MCF 10A (cell line): Measurements from ENCODE around the gene HPCAL4. TPM values are rescaled to one million over a fixed set of nuclear protein-coding genes. Genes with fewer than 3 reads are reported as not detected.

ENCODE experiments used
- BruUV-seq: library from RNA; stranded (reverse); fragments of 400-500 nt; replicated peaks from 2 replicates; lab custom pipeline; 2021; lab: Mats Ljungman, UMichigan
- CTCF ChIA-PET: fragments of 300-600 bp; sonication (Branson Sonifier 250); formaldehyde crosslinking; extraction: SDS; loops from one replicate; lab custom pipeline; 2021; ENCODE audit warnings: antibody characterized with exemption, inconsistent platforms; lab: Yijun Ruan, JAX
- POLR2A ChIA-PET: fragments of 300-600, 350-650 bp; sonication (Branson Sonifier 250); formaldehyde crosslinking; extraction: SDS; loops from one replicate; lab custom pipeline; 2020; ENCODE audit warnings: antibody characterized with exemption, inconsistent platforms; lab: Yijun Ruan, JAX
- DNase-seq: peaks from one replicate; pipeline ENCODE4 v3.0.0-alpha.2; 2018; ENCODE audit not compliant: unreplicated experiment
- H3K27ac Mint-ChIP-seq: one replicate; pipeline ENCODE4 v1.8.0; 2022; ENCODE audit warnings: mild to moderate bottlenecking, low read depth, mixed read lengths; ENCODE audit not compliant: unreplicated experiment
- H3K27me3 Mint-ChIP-seq: one replicate; pipeline ENCODE4 v1.8.0; 2022; ENCODE audit warnings: mixed read lengths; ENCODE audit not compliant: insufficient read depth, unreplicated experiment
- H3K36me3 Mint-ChIP-seq: one replicate; pipeline ENCODE4 v1.8.0; 2022; ENCODE audit warnings: mild to moderate bottlenecking, moderate library complexity, mixed read lengths; ENCODE audit not compliant: insufficient read depth, unreplicated experiment
- H3K4me1 Mint-ChIP-seq: one replicate; pipeline ENCODE4 v1.8.0; 2022; ENCODE audit warnings: mixed read lengths; ENCODE audit not compliant: insufficient read depth, unreplicated experiment
- H3K4me3 Mint-ChIP-seq: one replicate; pipeline ENCODE4 v1.8.0; 2022; ENCODE audit warnings: mild to moderate bottlenecking, moderate library complexity, mixed read lengths; ENCODE audit not compliant: unreplicated experiment
- H3K9me3 Mint-ChIP-seq: one replicate; pipeline ENCODE4 v1.8.0; 2022; ENCODE audit warnings: mixed read lengths; ENCODE audit not compliant: unreplicated experiment
- intact Hi-C: fragments of 100-400 bp; cut with micrococcal nuclease; formaldehyde crosslinking; loops from 2 replicates; pipeline ENCODE4 v1.14.1; 2022
- total RNA-seq: library from RNA; stranded (reverse); gene quantifications from 2 replicates; pipeline ENCODE4 v1.2.3, GENCODE V29; 2022
- TF ChIP-seq, protein P1 (sequence below): fragments of 200-600 bp; IDR thresholded peaks from one replicate; pipeline ENCODE4 v1.8.0; 2022; ENCODE audit warnings: antibody characterized with exemption, mild to moderate bottlenecking; ENCODE audit not compliant: unreplicated experiment

Gene HPCAL4
- total RNA-seq, 1 experiment from 2014 or later: not detected

DNA sequence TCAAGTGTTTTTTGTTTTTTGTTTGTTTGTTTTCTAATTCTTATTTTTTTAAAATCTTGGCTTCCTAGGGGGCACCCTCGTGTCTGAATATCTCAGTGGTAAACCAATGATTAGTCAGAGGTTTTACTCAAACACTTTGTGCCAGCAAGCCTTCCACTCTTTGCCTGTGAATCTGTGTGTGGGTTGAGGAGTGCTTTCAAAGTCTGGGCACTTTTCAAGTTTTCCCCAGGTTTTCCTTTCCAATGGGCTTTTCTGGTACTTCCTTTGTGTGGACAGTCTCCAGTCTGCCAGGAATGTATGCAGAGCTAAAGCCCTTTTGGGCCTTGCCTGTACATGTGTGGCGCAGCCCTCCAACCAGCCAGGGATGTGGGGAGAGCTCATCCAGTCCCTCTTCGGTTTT is 37.8 kb upstream of the HPCAL4 start:
- TF ChIP-seq, protein P1, sequence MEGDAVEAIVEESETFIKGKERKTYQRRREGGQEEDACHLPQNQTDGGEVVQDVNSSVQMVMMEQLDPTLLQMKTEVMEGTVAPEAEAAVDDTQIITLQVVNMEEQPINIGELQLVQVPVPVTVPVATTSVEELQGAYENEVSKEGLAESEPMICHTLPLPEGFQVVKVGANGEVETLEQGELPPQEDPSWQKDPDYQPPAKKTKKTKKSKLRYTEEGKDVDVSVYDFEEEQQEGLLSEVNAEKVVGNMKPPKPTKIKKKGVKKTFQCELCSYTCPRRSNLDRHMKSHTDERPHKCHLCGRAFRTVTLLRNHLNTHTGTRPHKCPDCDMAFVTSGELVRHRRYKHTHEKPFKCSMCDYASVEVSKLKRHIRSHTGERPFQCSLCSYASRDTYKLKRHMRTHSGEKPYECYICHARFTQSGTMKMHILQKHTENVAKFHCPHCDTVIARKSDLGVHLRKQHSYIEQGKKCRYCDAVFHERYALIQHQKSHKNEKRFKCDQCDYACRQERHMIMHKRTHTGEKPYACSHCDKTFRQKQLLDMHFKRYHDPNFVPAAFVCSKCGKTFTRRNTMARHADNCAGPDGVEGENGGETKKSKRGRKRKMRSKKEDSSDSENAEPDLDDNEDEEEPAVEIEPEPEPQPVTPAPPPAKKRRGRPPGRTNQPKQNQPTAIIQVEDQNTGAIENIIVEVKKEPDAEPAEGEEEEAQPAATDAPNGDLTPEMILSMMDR: no peak
- Mint-ChIP-seq H3K4me3 (no peak overlapping the region), H3K36me3 (no peaks in the 10 kb centered on the region), H3K4me1 (peaks cover 8% of the 10 kb centered on the region), H3K9me3 (no peaks in the 10 kb centered on the region), H3K27me3 (peaks cover 86% of the 10 kb centered on the region), H3K27ac (no peak overlapping the region)
- ChIA-PET CTCF (interaction anchor here (1.1 kb wide), 1 partner anchor 9 kb away, joined by 6 read pairs; no protein-coding TSS in a partner anchor), POLR2A (no interaction called here)
- BruUV-seq: no TSS peak
- intact Hi-C loops: loop anchor here (10.0 kb wide), 1 partner anchor 76 kb away; no protein-coding TSS in a partner anchor
- DNase-seq: no peak

DNA sequence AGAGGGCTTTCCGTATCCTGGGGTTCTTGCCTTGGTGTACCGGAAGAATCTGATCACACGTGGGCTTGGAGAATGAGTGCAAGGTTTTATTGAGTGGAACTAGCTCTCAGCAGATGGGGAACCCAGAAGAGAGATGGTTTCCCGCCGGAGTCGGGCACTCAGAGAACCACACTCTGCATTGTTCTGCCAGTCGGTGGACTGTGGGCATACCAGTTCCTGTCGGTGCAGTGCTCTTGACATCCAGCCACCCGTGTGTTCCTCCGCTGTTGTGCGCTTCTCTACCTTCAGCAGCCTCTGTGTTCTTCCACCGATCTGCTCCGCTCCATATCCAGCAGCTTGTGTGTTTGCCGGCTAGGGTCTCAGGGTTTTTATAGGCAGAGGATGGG is 36.7 kb upstream of the HPCAL4 start:
- no peak for DNase-seq
- Mint-ChIP-seq H3K27ac (no peak overlapping the region), H3K9me3 (no peaks in the 10 kb centered on the region), H3K4me3 (no peak overlapping the region), H3K36me3 (no peaks in the 10 kb centered on the region), H3K27me3 (peaks cover 77% of the 10 kb centered on the region), H3K4me1 (peaks cover 8% of the 10 kb centered on the region)
- TF ChIP-seq, protein P1: no peak
- CTCF ChIA-PET: no interaction called here
- BruUV-seq: no TSS peak
- intact Hi-C loops: loop anchor here (10.0 kb wide), 1 partner anchor 77 kb away; no protein-coding TSS in a partner anchor
- POLR2A ChIA-PET: interaction anchor here (1.0 kb wide), 1 partner anchor 11 kb away, joined by 3 read pairs; the partner anchor contains the start of gene PPIE

DNA sequence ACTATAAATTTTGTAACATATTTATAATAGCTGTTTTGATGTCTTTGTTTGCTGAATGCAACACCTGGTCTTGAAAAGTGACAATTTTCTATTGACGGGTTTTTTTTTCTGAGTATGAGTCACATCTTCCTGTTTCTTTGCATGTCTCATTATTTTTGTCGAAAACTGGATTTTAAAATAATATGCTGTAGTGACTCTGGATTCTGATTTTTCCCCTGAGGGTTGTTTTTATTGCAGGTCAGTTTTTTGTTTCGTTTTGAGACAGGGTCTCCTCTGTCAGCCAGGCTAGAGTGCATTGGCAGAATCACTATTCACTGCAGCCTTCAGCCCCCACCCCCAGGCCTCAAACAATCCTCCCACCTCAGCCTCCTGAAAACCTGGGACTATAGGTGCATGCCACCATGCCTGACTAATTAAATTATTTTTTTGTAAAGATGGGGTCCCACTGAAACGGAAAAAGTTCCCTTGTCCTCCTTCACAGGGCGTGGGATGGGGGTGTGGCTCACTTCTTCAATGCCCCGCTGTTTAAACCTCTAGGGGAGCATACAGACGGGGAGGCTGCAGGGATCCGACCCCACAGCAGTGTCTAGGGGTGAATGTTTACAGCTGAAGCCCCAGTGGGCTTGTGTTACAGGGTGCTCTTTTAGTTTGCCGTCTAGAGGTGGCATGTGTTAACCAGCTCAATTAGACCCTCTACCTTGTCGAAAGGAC is 36.1 kb upstream of the HPCAL4 start:
- Mint-ChIP-seq H3K27me3 (peaks cover 74% of the 10 kb centered on the region), H3K9me3 (no peaks in the 10 kb centered on the region), H3K4me1 (peaks cover 8% of the 10 kb centered on the region), H3K4me3 (no peak overlapping the region), H3K36me3 (no peaks in the 10 kb centered on the region), H3K27ac (no peak overlapping the region)
- POLR2A ChIA-PET: interaction anchor here (1.0 kb wide), 1 partner anchor 11 kb away, joined by 3 read pairs; the partner anchor contains the start of gene PPIE
- BruUV-seq: no TSS peak
- no peak for DNase-seq
- TF ChIP-seq, protein P1: no peak
- intact Hi-C loops: loop anchor here (10.0 kb wide), 1 partner anchor 77 kb away; no protein-coding TSS in a partner anchor
- CTCF ChIA-PET: no interaction called here

DNA sequence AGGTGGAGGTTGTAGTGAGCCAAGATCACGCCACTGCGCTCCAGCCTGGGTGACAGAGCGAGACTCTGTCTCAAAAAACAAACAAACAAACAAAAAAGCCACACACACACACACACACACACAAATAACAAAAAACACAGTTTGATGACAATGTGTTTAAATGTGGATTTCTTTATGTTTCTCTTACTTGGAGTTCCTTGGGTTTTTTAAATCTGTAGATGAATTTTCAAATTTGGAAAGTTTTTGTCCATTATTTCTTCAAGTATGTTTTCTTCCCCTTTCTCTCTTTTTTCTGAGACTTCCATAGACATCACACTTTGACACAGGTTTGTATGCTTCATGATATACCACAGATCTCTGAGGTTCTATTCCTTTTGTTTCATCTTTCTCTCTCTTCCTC is 35.4 kb upstream of the HPCAL4 start:
- Mint-ChIP-seq H3K36me3 (no peaks in the 10 kb centered on the region), H3K27me3 (peaks cover 72% of the 10 kb centered on the region), H3K4me3 (no peak overlapping the region), H3K9me3 (no peaks in the 10 kb centered on the region), H3K4me1 (peaks cover 8% of the 10 kb centered on the region), H3K27ac (no peak overlapping the region)
- POLR2A ChIA-PET: no interaction called here
- TF ChIP-seq, protein P1: no peak
- DNase-seq: no peak
- no TSS peak for BruUV-seq
- CTCF ChIA-PET: no interaction called here
- intact Hi-C loops: loop anchor here (10.0 kb wide), 1 partner anchor 78 kb away; no protein-coding TSS in a partner anchor
